ENCODE measurements around the gene FBXO4. TPM values are rescaled to one million over a fixed set of nuclear protein-coding genes. Genes with fewer than 3 reads are reported as not detected.

The FBXO4 gene
- total RNA-seq, 4 donors from 2014 or later, result 8.7 to 16.4 (median 9.9) TPM

- no peak overlapping the region for H3K4me3 ChIP-seq
- no peaks in the 10 kb centered on the region for H3K27me3 ChIP-seq
- H3K4me1 ChIP-seq, result no peaks in the 10 kb centered on the region
- TF ChIP-seq EP300 (IDR thresholded peaks at IDR 0.05) (no peak), POLR2AphosphoS5 (IDR thresholded peaks at IDR 0.05) (no peak), POLR2A (IDR thresholded peaks at IDR 0.05) (no peak), CTCF (IDR thresholded peaks at IDR 0.05) (no peak)
- no peak overlapping the region for H3K27ac ChIP-seq
- whole genome bisulfite sequencing, result 88% methylated on average over 6 of the region's 6 CpGs
- H3K9me3 ChIP-seq, result peaks cover 3% of the 10 kb centered on the region
- H3K36me3 ChIP-seq, result no peaks in the 10 kb centered on the region
- no peak for DNase-seq (ENCODE audit: low spot score in 2 of 2)
These were observed 41.5 kb downstream of the FBXO4 start for GRCh38 chr5:41966401-41967105.

- no peaks in the 10 kb centered on the region for H3K36me3 ChIP-seq
- H3K27me3 ChIP-seq, result no peaks in the 10 kb centered on the region
- H3K9me3 ChIP-seq, result no peaks in the 10 kb centered on the region
- DNase-seq (ENCODE audit: low spot score in 2 of 2), result no peak
- no peak overlapping the region for H3K27ac ChIP-seq
- no peak overlapping the region for H3K4me3 ChIP-seq
- no peaks in the 10 kb centered on the region for H3K4me1 ChIP-seq
- TF ChIP-seq EP300 (IDR thresholded peaks at IDR 0.05) (no peak), POLR2AphosphoS5 (IDR thresholded peaks at IDR 0.05) (no peak), POLR2A (IDR thresholded peaks at IDR 0.05) (no peak), CTCF (IDR thresholded peaks at IDR 0.05) (no peak)
- WGBS, result 79% methylated on average over 3 of the region's 3 CpGs
These were observed 42.3 kb downstream of the FBXO4 start for GRCh38 chr5:41967401-41967800.

GRCh38 chr5:41968153-41968723 is 43.2 kb downstream of the FBXO4 start:
- Histone ChIP-seq H3K4me3 (no peak overlapping the region), H3K36me3 (no peaks in the 10 kb centered on the region), H3K4me1 (no peaks in the 10 kb centered on the region), H3K27me3 (no peaks in the 10 kb centered on the region), H3K27ac (no peak overlapping the region), H3K9me3 (no peaks in the 10 kb centered on the region)
- WGBS, result 92% methylated on average over 22 of the region's 22 CpGs
- no peak for DNase-seq (ENCODE audit: low spot score in 2 of 2)
- no peak for TF ChIP-seq POLR2A (IDR thresholded peaks at IDR 0.05)
- no peak for TF ChIP-seq CTCF (IDR thresholded peaks at IDR 0.05)
- TF ChIP-seq POLR2AphosphoS5 (IDR thresholded peaks at IDR 0.05), result no peak
- no peak for TF ChIP-seq EP300 (IDR thresholded peaks at IDR 0.05)

GRCh38 chr5:41973087-41973486 is 48.0 kb downstream of the FBXO4 start:
- no peak for DNase-seq (ENCODE audit: low spot score in 2 of 2)
- 89% methylated on average over 3 of the region's 3 CpGs for WGBS
- H3K36me3 ChIP-seq, result no peaks in the 10 kb centered on the region
- no peak overlapping the region for H3K27ac ChIP-seq
- no peaks in the 10 kb centered on the region for H3K9me3 ChIP-seq
- TF ChIP-seq CTCF (IDR thresholded peaks at IDR 0.05) (no peak), EP300 (IDR thresholded peaks at IDR 0.05) (no peak), POLR2AphosphoS5 (IDR thresholded peaks at IDR 0.05) (no peak), POLR2A (IDR thresholded peaks at IDR 0.05) (no peak)
- H3K4me3 ChIP-seq, result no peak overlapping the region
- no peaks in the 10 kb centered on the region for H3K27me3 ChIP-seq
- no peaks in the 10 kb centered on the region for H3K4me1 ChIP-seq

- TF ChIP-seq POLR2AphosphoS5 (IDR thresholded peaks at IDR 0.05) (no peak), EP300 (IDR thresholded peaks at IDR 0.05) (no peak), POLR2A (IDR thresholded peaks at IDR 0.05) (no peak), CTCF (IDR thresholded peaks at IDR 0.05) (no peak)
- WGBS, result 56% methylated on average over 2 of the region's 2 CpGs
- Histone ChIP-seq H3K27ac (no peak overlapping the region), H3K27me3 (no peaks in the 10 kb centered on the region), H3K36me3 (no peaks in the 10 kb centered on the region), H3K4me1 (no peaks in the 10 kb centered on the region), H3K9me3 (no peaks in the 10 kb centered on the region), H3K4me3 (no peak overlapping the region)
- no peak for DNase-seq (ENCODE audit: low spot score in 2 of 2)
These were observed 48.8 kb downstream of the FBXO4 start for GRCh38 chr5:41973887-41974286.

Data from suprapubic skin (tissue), 4 donors.